Epithelial cell of proximal tubule (primary cell): Measurements from ENCODE around the gene KAZALD1. TPM values are rescaled to one million over a fixed set of nuclear protein-coding genes. Genes with fewer than 3 reads are reported as not detected.

Source experiments
- DNase-seq: peaks from one replicate; pipeline ENCODE4 v3.0.0-alpha.2; 2011; ENCODE audit warnings: low read depth
- H3K4me3 ChIP-seq: 2 replicates; pipeline ENCODE4 v1.5.1; 2011; ENCODE audit warnings: low read depth, mild to moderate bottlenecking, low read length
- CTCF ChIP-seq: conservative IDR thresholded peaks from 2 replicates; pipeline ENCODE4 v1.5.1; 2012; ENCODE audit warnings: low read depth, mild to moderate bottlenecking, low read length
- total RNA-seq: library from RNA; depleted of rRNA; stranded (reverse); fragments of >200 nt; gene quantifications from 2 replicates; pipeline ENCODE4 v1.2.3, GENCODE V29; 2015

The KAZALD1 gene
- total RNA-seq, 1 donor from 2014 or later: 2.9 TPM

- DNase-seq: no peak
- no peak for TF ChIP-seq CTCF
- no peak overlapping the region for H3K4me3 ChIP-seq
Observed at GRCh38 chr10:101110856-101111523, 49.2 kb downstream of the KAZALD1 start.

- no peak overlapping the region for H3K4me3 ChIP-seq
- no peak for DNase-seq
- no peak for TF ChIP-seq CTCF
Observed at GRCh38 chr10:101111547-101111946, 49.8 kb downstream of the KAZALD1 start.

GRCh38 chr10:101112799-101113594 is 51.2 kb downstream of the KAZALD1 start:
- no peak for DNase-seq
- TF ChIP-seq CTCF: no peak
- no peak overlapping the region for H3K4me3 ChIP-seq

GRCh38 chr10:101113890-101114403 is 52.2 kb downstream of the KAZALD1 start:
- DNase-seq: no peak
- H3K4me3 ChIP-seq: no peak overlapping the region
- no peak for TF ChIP-seq CTCF

GRCh38 chr10:101114646-101115045 is 52.9 kb downstream of the KAZALD1 start:
- no peak for TF ChIP-seq CTCF
- no peak overlapping the region for H3K4me3 ChIP-seq
- DNase-seq: no peak

Other genes with a start within 250 kb of the KAZALD1 start
- 22.0 and 25.6 TPM in 2 replicates for gene SLF2, start 149.0 kb upstream of the KAZALD1 start, total RNA-seq
- 1.2 and 7.9 TPM in 2 replicates for gene SEMA4G, start 92.5 kb upstream of the KAZALD1 start, total RNA-seq
- 99.6 and 134 TPM in 2 replicates for gene MRPL43, start 74.5 kb upstream of the KAZALD1 start, total RNA-seq
- 5.2 and 9.7 TPM in 2 replicates for gene TWNK, start 74.4 kb upstream of the KAZALD1 start, total RNA-seq
- 77.8 and 81.0 TPM in 2 replicates for gene LZTS2, start 62.2 kb upstream of the KAZALD1 start, total RNA-seq
- gene PDZD7, start 30.9 kb upstream of the KAZALD1 start, total RNA-seq: 6.1 and 6.6 TPM in 2 replicates
- 47.6 and 49.5 TPM in 2 replicates for gene SFXN3, start 30.8 kb upstream of the KAZALD1 start, total RNA-seq
- gene TLX1, start 69.3 kb downstream of the KAZALD1 start, total RNA-seq: not detected in 2 replicates
- gene LBX1, start 167.5 kb downstream of the KAZALD1 start, total RNA-seq: not detected in 2 replicates